WTC11 (cell line): ENCODE measurements around the gene ERBB4. TPM values are rescaled to one million over a fixed set of nuclear protein-coding genes. Genes with fewer than 3 reads are reported as not detected.

ENCODE experiments used
- ATAC-seq: fragments of 200-7000 bp; cut with Tn5 transposase; 2 replicates; pipeline ENCODE4 v1.10.0; 2021; ENCODE audit warnings: mild to moderate bottlenecking, moderate library complexity
- CTCF ChIA-PET: fragments of 300-600 bp; sonication (Branson Sonifier 250); formaldehyde crosslinking; loops from one replicate; lab custom pipeline; 2021; ENCODE audit warnings: antibody characterized with exemption; lab: Charles Lee
- POLR2A ChIA-PET: fragments of 350-600 bp; sonication (Branson Sonifier 250); formaldehyde crosslinking; loops from one replicate; lab custom pipeline; 2021; ENCODE audit warnings: antibody characterized with exemption; lab: Charles Lee
- DNase-seq: peaks from one replicate; pipeline ENCODE4 v3.0.0; 2021; ENCODE audit warnings: low spot score
- H3K27ac Mint-ChIP-seq: 2 replicates; pipeline ENCODE4 v1.8.0; 2021; ENCODE audit warnings: mixed read lengths
- H3K27me3 Mint-ChIP-seq: 2 replicates; pipeline ENCODE4 v1.8.0; 2021; ENCODE audit warnings: low read depth, mild to moderate bottlenecking, moderate library complexity, mixed read lengths
- H3K36me3 Mint-ChIP-seq: 2 replicates; pipeline ENCODE4 v1.8.0; 2021; ENCODE audit warnings: mixed read lengths
- H3K4me1 Mint-ChIP-seq: 2 replicates; pipeline ENCODE4 v1.8.0; 2022; ENCODE audit warnings: mixed read lengths
- H3K4me3 Mint-ChIP-seq: 2 replicates; pipeline ENCODE4 v1.8.0; 2021; ENCODE audit warnings: mild to moderate bottlenecking, moderate library complexity, mixed read lengths
- H3K9me3 Mint-ChIP-seq: 2 replicates; pipeline ENCODE4 v1.8.0; 2021; ENCODE audit warnings: mixed read lengths
- AFF4 ChIP-seq: sonication (generic); formaldehyde crosslinking; IDR thresholded peaks from 2 replicates; pipeline ENCODE4 v1.8.1; 2023; ENCODE audit warnings: mild to moderate bottlenecking, missing genetic modification reagents, borderline replicate concordance
- ATF6 ChIP-seq: sonication (generic); formaldehyde crosslinking; IDR thresholded peaks from 2 replicates; pipeline ENCODE4 v1.8.1; 2023; ENCODE audit warnings: mild to moderate bottlenecking, missing genetic modification reagents
- ERG ChIP-seq: fragments of 250-450 bp; sonication (Bioruptor Pico); IDR thresholded peaks from 2 replicates; pipeline ENCODE4 v1.8.0; 2021; ENCODE audit warnings: mild to moderate bottlenecking
- FOXJ3 ChIP-seq: sonication (generic); formaldehyde crosslinking; IDR thresholded peaks from 2 replicates; pipeline ENCODE4 v1.9.0; 2021; ENCODE audit warnings: missing genetic modification reagents, mild to moderate bottlenecking, borderline replicate concordance
- FOXP1 ChIP-seq: sonication (generic); formaldehyde crosslinking; IDR thresholded peaks from 2 replicates; pipeline ENCODE4 v1.8.0; 2022; ENCODE audit warnings: missing genetic modification reagents, mild to moderate bottlenecking, moderate library complexity, borderline replicate concordance
- GRHL2 ChIP-seq: fragments of 250-450 bp; sonication (Bioruptor Pico); IDR thresholded peaks from 2 replicates; pipeline ENCODE4 v1.8.0; 2022; ENCODE audit warnings: mild to moderate bottlenecking, moderate library complexity; ENCODE audit not compliant: insufficient replicate concordance, severe bottlenecking
- IRF1 ChIP-seq: sonication (generic); formaldehyde crosslinking; IDR thresholded peaks from 2 replicates; pipeline ENCODE4 v1.8.0; 2023; ENCODE audit warnings: missing genetic modification reagents
- IRF2 ChIP-seq: sonication (generic); formaldehyde crosslinking; IDR thresholded peaks from 2 replicates; pipeline ENCODE4 v1.8.0; 2022; ENCODE audit warnings: low read depth, missing genetic modification reagents, borderline replicate concordance
- JUN ChIP-seq: sonication (generic); formaldehyde crosslinking; IDR thresholded peaks from 2 replicates; pipeline ENCODE4 v1.8.0; 2023; ENCODE audit warnings: mild to moderate bottlenecking, missing genetic modification reagents
- MXD4 ChIP-seq: fragments of 250-450 bp; sonication (Bioruptor Pico); IDR thresholded peaks from 2 replicates; pipeline ENCODE4 v1.8.0; 2021; ENCODE audit warnings: mild to moderate bottlenecking, moderate library complexity, borderline replicate concordance
- SOX15 ChIP-seq: fragments of 250-450 bp; sonication (Bioruptor Pico); IDR thresholded peaks from 2 replicates; pipeline ENCODE4 v1.9.0; 2021; ENCODE audit warnings: mild to moderate bottlenecking
- SP1 ChIP-seq: sonication (generic); formaldehyde crosslinking; conservative IDR thresholded peaks from 2 replicates; pipeline ENCODE4 v1.8.1; 2022; ENCODE audit warnings: missing genetic modification reagents
- TEAD1 ChIP-seq: sonication (generic); formaldehyde crosslinking; IDR thresholded peaks from 2 replicates; pipeline ENCODE4 v1.8.0; 2022; ENCODE audit warnings: mild to moderate bottlenecking, missing genetic modification reagents
- ZNF121 ChIP-seq: sonication (generic); formaldehyde crosslinking; IDR thresholded peaks from 2 replicates; pipeline ENCODE4 v1.8.0; 2023; ENCODE audit warnings: missing genetic modification reagents
- ZNF232 ChIP-seq: sonication (generic); formaldehyde crosslinking; IDR thresholded peaks from 2 replicates; pipeline ENCODE4 v1.8.0; 2022; ENCODE audit warnings: mild to moderate bottlenecking, missing genetic modification reagents
- ZNF317 ChIP-seq: sonication (generic); formaldehyde crosslinking; IDR thresholded peaks from 2 replicates; pipeline ENCODE4 v1.8.1; 2023; ENCODE audit warnings: low read depth, mild to moderate bottlenecking, moderate library complexity, missing genetic modification reagents, borderline replicate concordance
- ZNF423 ChIP-seq: fragments of 250-450 bp; sonication (Bioruptor Pico); IDR thresholded peaks from 2 replicates; pipeline ENCODE4 v2.1.2; 2022; ENCODE audit warnings: mild to moderate bottlenecking, moderate library complexity
- ZNF512 ChIP-seq: sonication (generic); formaldehyde crosslinking; IDR thresholded peaks from 2 replicates; pipeline ENCODE4 v1.8.1; 2022; ENCODE audit warnings: missing genetic modification reagents, borderline replicate concordance
- ZSCAN18 ChIP-seq: fragments of 250-450 bp; sonication (Bioruptor Pico); IDR thresholded peaks from 2 replicates; pipeline ENCODE4 v2.1.2; 2022; ENCODE audit warnings: mild to moderate bottlenecking, moderate library complexity
- total RNA-seq: library from RNA; stranded (reverse); gene quantifications from 3 replicates; pipeline ENCODE4 v1.2.3, GENCODE V29; 2021

ERBB4 gene
- total RNA-seq, 1 experiment from 2014 or later = 1.6 TPM

- H3K9me3 Mint-ChIP-seq = peaks cover 15% of the 10 kb centered on the region
- peaks cover 55% of the 10 kb centered on the region for H3K4me1 Mint-ChIP-seq
- H3K36me3 Mint-ChIP-seq = 0 out of 2 replicates have a peak, but pooled peaks cover 3% of the 10 kb centered on the region
- no peak for TF ChIP-seq ZNF317 (CRISPR knock-in tag)
- TF ChIP-seq SP1 (CRISPR knock-in tag) = no peak
- no peak for TF ChIP-seq TEAD1 (CRISPR knock-in tag)
- no peak for TF ChIP-seq FOXP1 (CRISPR knock-in tag)
- no peak for TF ChIP-seq JUN (CRISPR knock-in tag)
- TF ChIP-seq MXD4 (CRISPR knock-in tag) = no peak
- TF ChIP-seq IRF2 (CRISPR knock-in tag) = no peak
- TF ChIP-seq ZNF512 (CRISPR knock-in tag) = no peak
- no peak for TF ChIP-seq ATF6 (CRISPR knock-in tag)
- TF ChIP-seq ZSCAN18 (CRISPR knock-in tag) = no peak
- no peak for TF ChIP-seq FOXJ3 (CRISPR knock-in tag)
- TF ChIP-seq IRF1 (CRISPR knock-in tag) = no peak
- no peak for TF ChIP-seq ZNF232 (CRISPR knock-in tag)
- no peak for TF ChIP-seq ERG
- TF ChIP-seq ZNF121 = no peak
- no peak for TF ChIP-seq GRHL2 (CRISPR knock-in tag)
- TF ChIP-seq SOX15 (CRISPR knock-in tag) = no peak
- ChIA-PET CTCF (interaction anchor here (1.1 kb wide), 1 partner anchor 13 kb away, joined by 6 read pairs; no protein-coding TSS in a partner anchor), POLR2A (no interaction called here)
- no peak overlapping the region for H3K4me3 Mint-ChIP-seq
- no peak for ATAC-seq
- H3K27me3 Mint-ChIP-seq = peaks cover 2% of the 10 kb centered on the region; the same call in 1 of the 2 replicates
- DNase-seq = no peak
- H3K27ac Mint-ChIP-seq = no peak overlapping the region
These were observed 1070.4 kb downstream of the ERBB4 start for GRCh38 chr2:211468217-211468616.

- POLR2A ChIA-PET = no interaction called here
- Mint-ChIP-seq H3K27ac (peak overlapping the region; percentile 66), H3K9me3 (peaks cover 10% of the 10 kb centered on the region), H3K4me1 (peaks cover 35% of the 10 kb centered on the region)
- ATAC-seq = peak; percentile 43
- no peak for TF ChIP-seq ZNF423 (CRISPR knock-in tag)
- 0 out of 2 replicates have a peak, but pooled peaks have one; percentile 41 for TF ChIP-seq AFF4 (CRISPR knock-in tag)
- TF ChIP-seq, all 79 proteins: peak for 1
- H3K27me3 Mint-ChIP-seq = no peaks in the 10 kb centered on the region; the same call in 1 of the 2 replicates
- 0 out of 2 replicates have a peak, but pooled peaks cover 5% of the 10 kb centered on the region for H3K36me3 Mint-ChIP-seq
- DNase-seq = no peak
- CTCF ChIA-PET = interaction anchor here (1.1 kb wide), 1 partner anchor 8 kb away, joined by 4 read pairs; no protein-coding TSS in a partner anchor
- H3K4me3 Mint-ChIP-seq = no peak overlapping the region
These were observed 1075.2 kb downstream of the ERBB4 start for GRCh38 chr2:211463397-211463796.
